GM23338 (cell line): ENCODE measurements around the gene JRKL. TPM values are rescaled to one million over a fixed set of nuclear protein-coding genes. Genes with fewer than 3 reads are reported as not detected.

Experiments
- ATAC-seq: fragments of 200-7000 bp; cut with Tn5 transposase; 3 replicates; pipeline ENCODE4 v1.9.1; 2020
- DNase-seq: peaks from one replicate; pipeline ENCODE4 v3.0.0-alpha.2; 2015; ENCODE audit warnings: low spot score
- H2AFZ ChIP-seq: fragments of 200-600 bp; sonication (generic); 2 replicates; pipeline ENCODE4 v1.8.0; 2016; ENCODE audit warnings: antibody characterized with exemption, mild to moderate bottlenecking, moderate library complexity
- H3F3A ChIP-seq: fragments of 200-600 bp; sonication (generic); replicated peaks from 2 replicates; pipeline ENCODE4 v1.8.0; 2017; ENCODE audit warnings: antibody characterized with exemption, mixed run types, low read depth
- H3K27ac ChIP-seq: fragments of 200-600 bp; sonication (generic); 2 replicates; pipeline ENCODE4 v1.6.1; 2016; ENCODE audit warnings: low read depth
- H3K27me3 ChIP-seq: fragments of 200-600 bp; sonication (generic); 2 replicates; pipeline ENCODE4 v1.8.0; 2016; ENCODE audit warnings: mild to moderate bottlenecking, mixed run types, moderate library complexity; ENCODE audit not compliant: insufficient read depth
- H3K36me3 ChIP-seq: fragments of 200-600 bp; sonication (generic); 2 replicates; pipeline ENCODE4 v1.8.0; 2016; ENCODE audit warnings: mild to moderate bottlenecking; ENCODE audit not compliant: insufficient read depth
- H3K4me1 ChIP-seq: fragments of 200-600 bp; sonication (generic); 2 replicates; pipeline ENCODE4 v1.8.0; 2016; ENCODE audit warnings: mild to moderate bottlenecking, moderate library complexity; ENCODE audit not compliant: insufficient read depth
- H3K4me2 ChIP-seq: fragments of 200-600 bp; sonication (generic); 2 replicates; pipeline ENCODE4 v1.7.1; 2017; ENCODE audit warnings: mixed run types
- H3K4me3 ChIP-seq: fragments of 200-600 bp; sonication (generic); 2 replicates; pipeline ENCODE4 v1.6.1; 2016; ENCODE audit warnings: mixed run types
- H3K79me2 ChIP-seq: fragments of 200-600 bp; sonication (generic); replicated peaks from 2 replicates; pipeline ENCODE4 v1.8.0; 2017; ENCODE audit warnings: mild to moderate bottlenecking; ENCODE audit not compliant: insufficient read depth
- H3K9me2 ChIP-seq: fragments of 200-600 bp; sonication (generic); 2 replicates; pipeline ENCODE4 v1.8.0; 2017; ENCODE audit not compliant: insufficient read depth
- H4K20me1 ChIP-seq: fragments of 200-600 bp; sonication (generic); replicated peaks from 2 replicates; pipeline ENCODE4 v1.8.0; 2017; ENCODE audit warnings: mild to moderate bottlenecking; ENCODE audit not compliant: insufficient read depth
- H3K27ac Mint-ChIP-seq: 2 replicates; pipeline ENCODE4 v1.8.0; 2020; ENCODE audit warnings: inconsistent platforms, mild to moderate bottlenecking, moderate library complexity, mixed read lengths
- H3K27me3 Mint-ChIP-seq: 3 replicates; pipeline ENCODE4 v1.8.0; 2022; ENCODE audit warnings: low read depth, mild to moderate bottlenecking, moderate library complexity, mixed read lengths, inconsistent platforms; ENCODE audit not compliant: insufficient read depth, poor library complexity
- H3K36me3 Mint-ChIP-seq: 3 replicates; pipeline ENCODE4 v1.8.0; 2021; ENCODE audit warnings: low read depth, mild to moderate bottlenecking, inconsistent platforms, moderate library complexity, mixed read lengths
- H3K4me1 Mint-ChIP-seq: 3 replicates; pipeline ENCODE4 v1.8.0; 2020; ENCODE audit warnings: mild to moderate bottlenecking, inconsistent platforms, mixed read lengths
- H3K4me3 Mint-ChIP-seq: 3 replicates; pipeline ENCODE4 v1.8.0; 2021; ENCODE audit warnings: moderate library complexity, mild to moderate bottlenecking, inconsistent platforms, mixed read lengths
- H3K9me3 Mint-ChIP-seq: 3 replicates; pipeline ENCODE4 v1.8.0; 2020; ENCODE audit warnings: moderate library complexity, mild to moderate bottlenecking, inconsistent platforms, mixed read lengths
- CREB1 ChIP-seq: fragments of 250-450 bp; sonication (Bioruptor Pico); IDR thresholded peaks from 2 replicates; pipeline ENCODE4 v1.5.0; 2020; ENCODE audit warnings: low read depth, mild to moderate bottlenecking, moderate library complexity
- CTCF ChIP-seq, 2 experiments: fragments of 200-600 bp in 1 of 2; sonication (generic) in 1 of 2; conservative IDR thresholded peaks; 2 replicates each; pipeline versions ENCODE4 v1.5.1 to v1.6.1; 2016 to 2017; ENCODE audit warnings: antibody characterized with exemption in 2 of 2, low read depth in 2 of 2, mild to moderate bottlenecking in 2 of 2, moderate library complexity in 1 of 2
- EZH2 ChIP-seq: fragments of 200-600 bp; sonication (generic); IDR thresholded peaks from one replicate; pipeline ENCODE4 v1.8.0; 2017; ENCODE audit warnings: antibody characterized with exemption, mild to moderate bottlenecking, low read depth; ENCODE audit not compliant: unreplicated experiment
- EZH2phosphoT487 ChIP-seq: fragments of 200-600 bp; sonication (generic); IDR thresholded peaks from one replicate; pipeline ENCODE4 v1.8.1; 2018; ENCODE audit warnings: antibody characterized with exemption; ENCODE audit not compliant: unreplicated experiment
- JUNB ChIP-seq: IDR thresholded peaks from one replicate; pipeline ENCODE4 v1.6.1; 2016; ENCODE audit warnings: antibody characterized with exemption; ENCODE audit not compliant: unreplicated experiment
- NANOG ChIP-seq: IDR thresholded peaks from 2 replicates; pipeline ENCODE4 v1.6.1; 2016; ENCODE audit warnings: antibody characterized with exemption, borderline replicate concordance
- POLR2AphosphoS5 ChIP-seq: IDR thresholded peaks from 2 replicates; pipeline ENCODE4 v1.6.1; 2016; ENCODE audit warnings: antibody characterized with exemption, low read depth
- REST ChIP-seq: IDR thresholded peaks from one replicate; pipeline ENCODE4 v1.6.1; 2018; ENCODE audit warnings: antibody characterized with exemption; ENCODE audit not compliant: unreplicated experiment
- STAT1 ChIP-seq: IDR thresholded peaks from one replicate; pipeline ENCODE4 v1.6.1; 2016; ENCODE audit warnings: antibody characterized with exemption; ENCODE audit not compliant: unreplicated experiment
- ZNF114 ChIP-seq: fragments of 250-450 bp; sonication (Bioruptor Pico); IDR thresholded peaks from 2 replicates; pipeline ENCODE4 v1.5.0; 2020; ENCODE audit warnings: mild to moderate bottlenecking, moderate library complexity
- ZNF331 ChIP-seq: fragments of 250-450 bp; sonication (Bioruptor Pico); IDR thresholded peaks from 2 replicates; pipeline ENCODE4 v1.5.0; 2020; ENCODE audit warnings: low read depth, mild to moderate bottlenecking, moderate library complexity
- ZNF462 ChIP-seq: fragments of 250-450 bp; sonication (Bioruptor Pico); IDR thresholded peaks from 2 replicates; pipeline ENCODE4 v1.5.0; 2020; ENCODE audit warnings: mild to moderate bottlenecking, moderate library complexity
- polyA plus RNA-seq: library from polyadenylated mRNA; unstranded; fragments of >200 nt; fragmentation: Nextera tagmentation; extraction: Ambion mirVana; gene quantifications from 2 replicates; pipeline ENCODE4 v1.2.1, GENCODE V29; 2016
- total RNA-seq: library from RNA; depleted of rRNA; stranded (reverse); fragments of >200 nt; shearing (Covaris generic); gene quantifications from 2 replicates; pipeline ENCODE4 v1.2.3, GENCODE V29; 2014
- TF ChIP-seq, protein P1 (sequence below): IDR thresholded peaks from 2 replicates; pipeline ENCODE4 v1.6.1; 2016; ENCODE audit warnings: antibody characterized with exemption

The JRKL gene
- total and polyA plus RNA-seq, 2 experiments from 2014 or later = 3.8 to 5.2 TPM

- no peaks in the 10 kb centered on the region for H3K79me2 ChIP-seq
- H3K27me3 ChIP-seq = no peaks in the 10 kb centered on the region
- Mint-ChIP-seq H3K9me3 (no peaks in the 10 kb centered on the region; the same call in 1 of the 3 replicates), H3K27me3 (no peaks in the 10 kb centered on the region), H3K27ac (no peak overlapping the region), H3K4me3 (no peak overlapping the region), H3K36me3 (no peaks in the 10 kb centered on the region), H3K4me1 (no peaks in the 10 kb centered on the region)
- H3K4me3 ChIP-seq = no peak overlapping the region
- no peak overlapping the region for H3K27ac ChIP-seq
- H4K20me1 ChIP-seq = no peaks in the 10 kb centered on the region
- no peak for DNase-seq
- TF ChIP-seq POLR2AphosphoS5 (no peak), REST (no peak), NANOG (no peak), CTCF (conservative IDR thresholded peaks at IDR 0.05; ENCODE audit: low read depth in 2 of 2) (no peak), JUNB (no peak), ZNF331 (CRISPR knock-in tag) (no peak), EZH2 (no peak), STAT1 (no peak), ZNF462 (no peak), CREB1 (no peak), ZNF114 (CRISPR knock-in tag) (no peak), EZH2phosphoT487 (no peak)
- TF ChIP-seq, protein P1, sequence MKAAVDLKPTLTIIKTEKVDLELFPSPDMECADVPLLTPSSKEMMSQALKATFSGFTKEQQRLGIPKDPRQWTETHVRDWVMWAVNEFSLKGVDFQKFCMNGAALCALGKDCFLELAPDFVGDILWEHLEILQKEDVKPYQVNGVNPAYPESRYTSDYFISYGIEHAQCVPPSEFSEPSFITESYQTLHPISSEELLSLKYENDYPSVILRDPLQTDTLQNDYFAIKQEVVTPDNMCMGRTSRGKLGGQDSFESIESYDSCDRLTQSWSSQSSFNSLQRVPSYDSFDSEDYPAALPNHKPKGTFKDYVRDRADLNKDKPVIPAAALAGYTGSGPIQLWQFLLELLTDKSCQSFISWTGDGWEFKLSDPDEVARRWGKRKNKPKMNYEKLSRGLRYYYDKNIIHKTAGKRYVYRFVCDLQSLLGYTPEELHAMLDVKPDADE = no peak
- H3K4me1 ChIP-seq = no peaks in the 10 kb centered on the region
- no peak overlapping the region for H2AFZ ChIP-seq
- H3F3A ChIP-seq = no peaks in the 10 kb centered on the region
- no peak for ATAC-seq
- H3K4me2 ChIP-seq = no peak overlapping the region
- H3K9me2 ChIP-seq = no peaks in the 10 kb centered on the region
- no peaks in the 10 kb centered on the region for H3K36me3 ChIP-seq
These were observed 10.9 kb downstream of the JRKL start for GRCh38 chr11:96400697-96401096.
